ENCODE data around the gene MMP11.
A peak's percentile ranks its signal among the peaks of the same experiment; 100 is the strongest.

The MMP11 gene

GRCh38 chr22:23769321-23769965 is 3.2 kb upstream of the MMP11 start:
- no peak overlapping the region for H3K27ac ChIP-seq (ENCODE audit: low read depth, low read length)
- H3K4me1 ChIP-seq (ENCODE audit: control insufficient read depth in 5 of 5, insufficient read depth in 5 of 5, low read length in 5 of 5): peaks cover 0 to 71% (median 53%) of the 10 kb centered on the region in 5 donors
- H3K36me3 ChIP-seq (ENCODE audit: control insufficient read depth in 5 of 5, insufficient read depth in 5 of 5, low read length in 5 of 5): peaks cover 0 to 8% (median 8%) of the 10 kb centered on the region in 5 donors
- no peak overlapping the region for H3K9ac ChIP-seq (ENCODE audit: low read length in 5 of 5)
- H3K9me3 ChIP-seq (ENCODE audit: control insufficient read depth in 5 of 5, low read length in 5 of 5): no peaks in the 10 kb centered on the region
- H3K4me3 ChIP-seq (ENCODE audit: low read depth in 1 of 5, low read length in 5 of 5): no peak overlapping the region
- no peaks in the 10 kb centered on the region for H3K27me3 ChIP-seq (ENCODE audit: control insufficient read depth in 5 of 5, insufficient read depth in 4 of 5, low read length in 5 of 5)

- H3K9me3 ChIP-seq (ENCODE audit: control insufficient read depth in 5 of 5, low read length in 5 of 5): no peaks in the 10 kb centered on the region
- H3K27ac ChIP-seq (ENCODE audit: low read depth, low read length): no peak overlapping the region
- peak overlapping the region; percentile 25 to 59 (median 45) for H3K4me3 ChIP-seq (ENCODE audit: low read depth in 1 of 5, low read length in 5 of 5)
- peak overlapping the region in 2 of 5 donors; percentile 61 to 66 for H3K9ac ChIP-seq (ENCODE audit: low read length in 5 of 5)
- H3K4me1 ChIP-seq (ENCODE audit: control insufficient read depth in 5 of 5, insufficient read depth in 5 of 5, low read length in 5 of 5): peaks cover 2 to 51% (median 42%) of the 10 kb centered on the region in 5 donors
- no peaks in the 10 kb centered on the region for H3K36me3 ChIP-seq (ENCODE audit: control insufficient read depth in 5 of 5, insufficient read depth in 5 of 5, low read length in 5 of 5)
- H3K27me3 ChIP-seq (ENCODE audit: control insufficient read depth in 5 of 5, insufficient read depth in 4 of 5, low read length in 5 of 5): no peaks in the 10 kb centered on the region
Measured at GRCh38 chr22:23772315-23772648, 367 bp upstream of the MMP11 start.

GRCh38 chr22:23773483-23774113 is 949 bp downstream of the MMP11 start:
- peak overlapping the region in 2 of 5 donors; percentile 56 to 67 for H3K9ac ChIP-seq (ENCODE audit: low read length in 5 of 5)
- peak overlapping the region in 2 of 5 donors; percentile 42 to 66 for H3K4me3 ChIP-seq (ENCODE audit: low read depth in 1 of 5, low read length in 5 of 5)
- H3K4me1 ChIP-seq (ENCODE audit: control insufficient read depth in 5 of 5, insufficient read depth in 5 of 5, low read length in 5 of 5): peaks cover 2 to 40% (median 31%) of the 10 kb centered on the region in 5 donors
- no peak overlapping the region for H3K27ac ChIP-seq (ENCODE audit: low read depth, low read length)
- no peaks in the 10 kb centered on the region for H3K9me3 ChIP-seq (ENCODE audit: control insufficient read depth in 5 of 5, low read length in 5 of 5)
- H3K27me3 ChIP-seq (ENCODE audit: control insufficient read depth in 5 of 5, insufficient read depth in 4 of 5, low read length in 5 of 5): no peaks in the 10 kb centered on the region
- no peaks in the 10 kb centered on the region for H3K36me3 ChIP-seq (ENCODE audit: control insufficient read depth in 5 of 5, insufficient read depth in 5 of 5, low read length in 5 of 5)

GRCh38 chr22:23774114-23774921 is 1.7 kb downstream of the MMP11 start:
- no peak overlapping the region for H3K27ac ChIP-seq (ENCODE audit: low read depth, low read length)

GRCh38 chr22:23774922-23775436 is 2.3 kb downstream of the MMP11 start:
- Histone ChIP-seq H3K27me3 (ENCODE audit: control insufficient read depth in 5 of 5, insufficient read depth in 4 of 5, low read length in 5 of 5) (no peaks in the 10 kb centered on the region), H3K9ac (ENCODE audit: low read length in 5 of 5) (no peak overlapping the region), H3K4me3 (ENCODE audit: low read depth in 1 of 5, low read length in 5 of 5) (no peak overlapping the region), H3K36me3 (ENCODE audit: control insufficient read depth in 5 of 5, insufficient read depth in 5 of 5, low read length in 5 of 5) (no peaks in the 10 kb centered on the region), H3K9me3 (ENCODE audit: control insufficient read depth in 5 of 5, low read length in 5 of 5) (no peaks in the 10 kb centered on the region), H3K4me1 (ENCODE audit: control insufficient read depth in 5 of 5, insufficient read depth in 5 of 5, low read length in 5 of 5) (peaks cover 2 to 35% (median 30%) of the 10 kb centered on the region in 5 donors), H3K27ac (ENCODE audit: low read depth, low read length) (no peak overlapping the region)

More at GRCh38 chr22:23774114-23774921, 1.7 kb downstream of the MMP11 start:
- no peaks in the 10 kb centered on the region for H3K27me3 ChIP-seq (ENCODE audit: control insufficient read depth in 5 of 5, insufficient read depth in 4 of 5, low read length in 5 of 5)
- peaks cover 2 to 35% (median 30%) of the 10 kb centered on the region in 5 donors for H3K4me1 ChIP-seq (ENCODE audit: control insufficient read depth in 5 of 5, insufficient read depth in 5 of 5, low read length in 5 of 5)
- H3K9ac ChIP-seq (ENCODE audit: low read length in 5 of 5): no peak overlapping the region
- no peak overlapping the region for H3K4me3 ChIP-seq (ENCODE audit: low read depth in 1 of 5, low read length in 5 of 5)
- no peaks in the 10 kb centered on the region for H3K9me3 ChIP-seq (ENCODE audit: control insufficient read depth in 5 of 5, low read length in 5 of 5)
- no peaks in the 10 kb centered on the region for H3K36me3 ChIP-seq (ENCODE audit: control insufficient read depth in 5 of 5, insufficient read depth in 5 of 5, low read length in 5 of 5)

GRCh38 chr22:23775779-23776375 is 3.2 kb downstream of the MMP11 start:
- Histone ChIP-seq H3K4me1 (ENCODE audit: control insufficient read depth in 5 of 5, insufficient read depth in 5 of 5, low read length in 5 of 5) (peaks cover 2 to 36% (median 30%) of the 10 kb centered on the region in 5 donors), H3K9me3 (ENCODE audit: control insufficient read depth in 5 of 5, low read length in 5 of 5) (no peaks in the 10 kb centered on the region), H3K27me3 (ENCODE audit: control insufficient read depth in 5 of 5, insufficient read depth in 4 of 5, low read length in 5 of 5) (no peaks in the 10 kb centered on the region), H3K36me3 (ENCODE audit: control insufficient read depth in 5 of 5, insufficient read depth in 5 of 5, low read length in 5 of 5) (no peaks in the 10 kb centered on the region), H3K4me3 (ENCODE audit: low read depth in 1 of 5, low read length in 5 of 5) (no peak overlapping the region), H3K9ac (ENCODE audit: low read length in 5 of 5) (no peak overlapping the region), H3K27ac (ENCODE audit: low read depth, low read length) (no peak overlapping the region)

- Histone ChIP-seq H3K27ac (ENCODE audit: low read depth, low read length) (no peak overlapping the region), H3K4me1 (ENCODE audit: control insufficient read depth in 5 of 5, insufficient read depth in 5 of 5, low read length in 5 of 5) (peaks cover 8 to 43% (median 31%) of the 10 kb centered on the region in 5 donors)
Measured at GRCh38 chr22:23777776-23778576, 5.3 kb downstream of the MMP11 start.

GRCh38 chr22:23778577-23778900 is 5.9 kb downstream of the MMP11 start:
- no peaks in the 10 kb centered on the region for H3K27me3 ChIP-seq (ENCODE audit: control insufficient read depth in 5 of 5, insufficient read depth in 4 of 5, low read length in 5 of 5)
- no peaks in the 10 kb centered on the region for H3K36me3 ChIP-seq (ENCODE audit: control insufficient read depth in 5 of 5, insufficient read depth in 5 of 5, low read length in 5 of 5)
- no peak overlapping the region for H3K27ac ChIP-seq (ENCODE audit: low read depth, low read length)
- no peak overlapping the region for H3K9ac ChIP-seq (ENCODE audit: low read length in 5 of 5)
- no peaks in the 10 kb centered on the region for H3K9me3 ChIP-seq (ENCODE audit: control insufficient read depth in 5 of 5, low read length in 5 of 5)
- H3K4me1 ChIP-seq (ENCODE audit: control insufficient read depth in 5 of 5, insufficient read depth in 5 of 5, low read length in 5 of 5): peaks cover 8 to 38% (median 25%) of the 10 kb centered on the region in 5 donors
- no peak overlapping the region for H3K4me3 ChIP-seq (ENCODE audit: low read depth in 1 of 5, low read length in 5 of 5)

More at GRCh38 chr22:23777776-23778576, 5.3 kb downstream of the MMP11 start:
- no peaks in the 10 kb centered on the region for H3K27me3 ChIP-seq (ENCODE audit: control insufficient read depth in 5 of 5, insufficient read depth in 4 of 5, low read length in 5 of 5)
- H3K36me3 ChIP-seq (ENCODE audit: control insufficient read depth in 5 of 5, insufficient read depth in 5 of 5, low read length in 5 of 5): no peaks in the 10 kb centered on the region
- no peak overlapping the region for H3K4me3 ChIP-seq (ENCODE audit: low read depth in 1 of 5, low read length in 5 of 5)
- no peak overlapping the region for H3K9ac ChIP-seq (ENCODE audit: low read length in 5 of 5)
- H3K9me3 ChIP-seq (ENCODE audit: control insufficient read depth in 5 of 5, low read length in 5 of 5): no peaks in the 10 kb centered on the region

- H3K9ac ChIP-seq (ENCODE audit: low read length in 5 of 5): no peak overlapping the region
- no peaks in the 10 kb centered on the region for H3K36me3 ChIP-seq (ENCODE audit: control insufficient read depth in 5 of 5, insufficient read depth in 5 of 5, low read length in 5 of 5)
- H3K4me3 ChIP-seq (ENCODE audit: low read depth in 1 of 5, low read length in 5 of 5): no peak overlapping the region
- H3K9me3 ChIP-seq (ENCODE audit: control insufficient read depth in 5 of 5, low read length in 5 of 5): no peaks in the 10 kb centered on the region
- no peaks in the 10 kb centered on the region for H3K27me3 ChIP-seq (ENCODE audit: control insufficient read depth in 5 of 5, insufficient read depth in 4 of 5, low read length in 5 of 5)
- no peak overlapping the region for H3K27ac ChIP-seq (ENCODE audit: low read depth, low read length)
- H3K4me1 ChIP-seq (ENCODE audit: control insufficient read depth in 5 of 5, insufficient read depth in 5 of 5, low read length in 5 of 5): peaks cover 8 to 32% (median 19%) of the 10 kb centered on the region in 5 donors
Measured at GRCh38 chr22:23779083-23779482, 6.4 kb downstream of the MMP11 start.
